A549 (cell line): ENCODE results near the gene MSMB. TPM values are rescaled to one million over a fixed set of nuclear protein-coding genes. Genes with fewer than 3 reads are reported as not detected.
"Not testable (repeated sequence)": the region's sequence is repeated elsewhere in the genome, so short reads cannot be mapped to it uniquely, and the experiment has no call there.

Source experiments
- ATAC-seq, 2 experiments: fragments of 200-7000 bp in 1 of 2; fragments of >200 bp in 1 of 2; cut with Nextera tagmentation in 1 of 2; cut with Tn5 transposase in 1 of 2; 3 replicates each; pipeline versions ENCODE4 v1.8.0 to v1.9.1; 2018 to 2020; ENCODE audit warnings: mild to moderate bottlenecking in 1 of 2, moderate library complexity in 1 of 2
- CTCF ChIA-PET: fragments of 300-600 bp; sonication (Branson Sonifier 250); formaldehyde crosslinking; extraction: SDS; loops from one replicate; lab custom pipeline; 2021; ENCODE audit warnings: antibody characterized with exemption, inconsistent platforms; lab: Yijun Ruan, JAX
- POLR2A ChIA-PET: fragments of 350-600 bp; formaldehyde crosslinking; extraction: SDS; loops from one replicate; lab custom pipeline; 2021; ENCODE audit warnings: antibody characterized with exemption, inconsistent platforms; lab: Yijun Ruan, JAX
- DNase-seq, 2 experiments: peaks; one replicate each; pipeline versions ENCODE4 v3.0.0 to v3.0.0-alpha.2; 2011 to 2016; ENCODE audit warnings: low read depth in 1 of 2, low spot score in 1 of 2
- FAIRE-seq: peaks from 2 replicates; lab custom pipeline; 2011; peaks lifted over from hg19 to GRCh38; lab: Jason Lieb, UNC
- H3K27ac ChIP-seq, 2 experiments: fragments of >200 bp; sonication (Bioruptor Twin); formaldehyde crosslinking; 3 replicates each; pipeline ENCODE4 v1.5.1; 2016 to 2017
- H3K4me1 ChIP-seq: fragments of >200 bp; sonication (Bioruptor Twin); formaldehyde crosslinking; 3 replicates; pipeline ENCODE4 v1.6.1; 2016
- H3K4me2 ChIP-seq: fragments of >200 bp; sonication (Bioruptor Twin); formaldehyde crosslinking; 3 replicates; pipeline ENCODE4 v1.6.1; 2016
- H3K4me3 ChIP-seq: fragments of >200 bp; sonication (Bioruptor Twin); formaldehyde crosslinking; 3 replicates; pipeline ENCODE4 v1.5.1; 2016
- H3K9me3 ChIP-seq: fragments of >200 bp; sonication (Bioruptor Twin); formaldehyde crosslinking; 3 replicates; pipeline ENCODE4 v1.6.1; 2016
- CBX2 ChIP-seq: fragments of 200-600 bp; sonication (generic); IDR thresholded peaks from 2 replicates; pipeline ENCODE4 v1.6.1; 2016; ENCODE audit warnings: low read depth, mild to moderate bottlenecking, borderline replicate concordance
- ESRRA ChIP-seq: fragments of 150-350 bp; IDR thresholded peaks from 2 replicates; pipeline ENCODE4 v1.6.1; 2014; ENCODE audit warnings: mild to moderate bottlenecking, low read length, borderline replicate concordance
- FOXS1 ChIP-seq: fragments of 250-450 bp; sonication (Bioruptor Pico); IDR thresholded peaks from 2 replicates; pipeline ENCODE4 v1.5.0; 2020; ENCODE audit warnings: mild to moderate bottlenecking, moderate library complexity
- HEYL ChIP-seq: fragments of 250-450 bp; sonication (Bioruptor Pico); IDR thresholded peaks from 2 replicates; pipeline ENCODE4 v1.8.0; 2021; ENCODE audit warnings: mild to moderate bottlenecking, moderate library complexity
- HOXB13 ChIP-seq: fragments of 250-450 bp; sonication (Bioruptor Pico); IDR thresholded peaks from 2 replicates; pipeline ENCODE4 v1.5.0; 2020; ENCODE audit warnings: low read depth, mild to moderate bottlenecking, moderate library complexity
- JUN ChIP-seq, 2 experiments: fragments of >200 bp; sonication (Bioruptor Twin); formaldehyde crosslinking; IDR thresholded peaks; 2 replicates in 1 of 2; 3 replicates in 1 of 2; pipeline ENCODE4 v1.6.1; 2016 to 2017
- JUNB ChIP-seq: fragments of >200 bp; sonication (Bioruptor Twin); formaldehyde crosslinking; IDR thresholded peaks from 2 replicates; pipeline ENCODE4 v1.6.1; 2016
- MAZ ChIP-seq: fragments of 150-350 bp; IDR thresholded peaks from 2 replicates; pipeline ENCODE4 v1.6.1; 2014; ENCODE audit warnings: antibody characterized with exemption, low read depth, low read length, borderline replicate concordance
- MYC ChIP-seq: IDR thresholded peaks from 2 replicates; pipeline ENCODE4 v1.6.1; 2012; ENCODE audit warnings: mild to moderate bottlenecking, inconsistent platforms, low read length, improper control_type of control experiment, borderline replicate concordance
- PHF8 ChIP-seq: fragments of 200-600 bp; sonication (generic); IDR thresholded peaks from 2 replicates; pipeline ENCODE4 v1.6.1; 2016; ENCODE audit warnings: low read depth, mild to moderate bottlenecking, antibody characterized with exemption, moderate library complexity, borderline replicate concordance
- POLR2A ChIP-seq: IDR thresholded peaks from 2 replicates; pipeline ENCODE4 v1.6.1; 2012; ENCODE audit warnings: mild to moderate bottlenecking, low read length
- RAD21 ChIP-seq, 2 experiments: fragments of >200 bp in 1 of 2; sonication (Bioruptor Twin) in 1 of 2; formaldehyde crosslinking in 1 of 2; IDR thresholded peaks in 1 of 2; conservative IDR thresholded peaks in 1 of 2; 2 replicates in 1 of 2; 3 replicates in 1 of 2; pipeline ENCODE4 v1.6.1; 2012 to 2018; ENCODE audit warnings: inconsistent platforms in 1 of 2
- RCOR1 ChIP-seq: fragments of 150-350 bp; IDR thresholded peaks from 2 replicates; pipeline ENCODE4 v1.6.1; 2014; ENCODE audit warnings: antibody characterized with exemption, low read length, low read depth
- RFX5 ChIP-seq: fragments of 450-650 bp; IDR thresholded peaks from 2 replicates; pipeline ENCODE4 v1.7.1; 2014; ENCODE audit warnings: antibody characterized with exemption, mild to moderate bottlenecking, moderate library complexity
- RNF2 ChIP-seq: fragments of 200-600 bp; sonication (generic); IDR thresholded peaks from 2 replicates; pipeline ENCODE4 v1.6.1; 2016; ENCODE audit warnings: low read depth, mild to moderate bottlenecking, antibody characterized with exemption, moderate library complexity, borderline replicate concordance
- TFCP2L1 ChIP-seq: fragments of 250-450 bp; sonication (Bioruptor Pico); IDR thresholded peaks from 2 replicates; pipeline ENCODE4 v1.5.0; 2021; ENCODE audit warnings: mild to moderate bottlenecking
- TP53 ChIP-seq: fragments of 250-450 bp; sonication (Bioruptor Pico); IDR thresholded peaks from 2 replicates; pipeline ENCODE4 v1.5.0; 2021; ENCODE audit warnings: mild to moderate bottlenecking, moderate library complexity
- ZFP36 ChIP-seq: fragments of 450-650 bp; IDR thresholded peaks from 2 replicates; pipeline ENCODE4 v1.6.1; 2014; ENCODE audit warnings: borderline replicate concordance; ENCODE audit not compliant: partially characterized antibody
- ZNF302 ChIP-seq: fragments of 250-450 bp; sonication (Bioruptor Pico); IDR thresholded peaks from 2 replicates; pipeline ENCODE4 v1.9.0; 2021; ENCODE audit warnings: inconsistent platforms, mild to moderate bottlenecking, moderate library complexity
- ZSCAN20 ChIP-seq: fragments of 250-450 bp; sonication (Bioruptor Pico); IDR thresholded peaks from 2 replicates; pipeline ENCODE4 v1.8.0; 2022; ENCODE audit warnings: mild to moderate bottlenecking, moderate library complexity
- WGBS: methylation state at CpG from one replicate; pipeline ENCODE4 v1.1.6; 2017; ENCODE audit errors: missing lambda C conversion rate; 5-methylcytosine and 5-hydroxymethylcytosine counted together
- polyA plus RNA-seq, 4 experiments: library from polyadenylated mRNA; depleted of rRNA in 3 of 4; stranded (reverse); fragments of >200 nt; fragmentation: RNase III in 1 of 4; extraction: RNeasy Plus Mini Kit Qiagen cat#74134 plus additional on column Dnase treatment in 1 of 4; gene quantifications; 2 replicates in 3 of 4; 3 replicates in 1 of 4; pipeline ENCODE4 v1.2.3, GENCODE V29; 2011 to 2017
- TF ChIP-seq, protein P1 (sequence below): fragments of 450-650 bp; IDR thresholded peaks from 2 replicates; pipeline ENCODE4 v1.6.1; 2014; ENCODE audit warnings: antibody characterized with exemption
- TF ChIP-seq, protein P2 (sequence below): fragments of 250-450 bp; sonication (Bioruptor Pico); IDR thresholded peaks from 2 replicates; pipeline ENCODE4 v1.5.0; 2020; ENCODE audit warnings: low read depth, mild to moderate bottlenecking, moderate library complexity
- TF ChIP-seq, protein P3 (sequence below): fragments of >200 bp; sonication (Bioruptor Twin); formaldehyde crosslinking; IDR thresholded peaks from 3 replicates; pipeline ENCODE4 v1.6.1; 2016
- TF ChIP-seq, protein P4 (sequence below): IDR thresholded peaks from 2 replicates; pipeline ENCODE4 v1.6.1; 2012; ENCODE audit warnings: low read depth, borderline replicate concordance
- TF ChIP-seq, protein P5 (sequence below): IDR thresholded peaks from 2 replicates; pipeline ENCODE4 v1.6.1; 2012

Gene MSMB
- polyA plus RNA-seq, 2 of the 4 experiments (the other 2 are of a cell fraction), result 0.26 TPM; not detected in 1

DNA sequence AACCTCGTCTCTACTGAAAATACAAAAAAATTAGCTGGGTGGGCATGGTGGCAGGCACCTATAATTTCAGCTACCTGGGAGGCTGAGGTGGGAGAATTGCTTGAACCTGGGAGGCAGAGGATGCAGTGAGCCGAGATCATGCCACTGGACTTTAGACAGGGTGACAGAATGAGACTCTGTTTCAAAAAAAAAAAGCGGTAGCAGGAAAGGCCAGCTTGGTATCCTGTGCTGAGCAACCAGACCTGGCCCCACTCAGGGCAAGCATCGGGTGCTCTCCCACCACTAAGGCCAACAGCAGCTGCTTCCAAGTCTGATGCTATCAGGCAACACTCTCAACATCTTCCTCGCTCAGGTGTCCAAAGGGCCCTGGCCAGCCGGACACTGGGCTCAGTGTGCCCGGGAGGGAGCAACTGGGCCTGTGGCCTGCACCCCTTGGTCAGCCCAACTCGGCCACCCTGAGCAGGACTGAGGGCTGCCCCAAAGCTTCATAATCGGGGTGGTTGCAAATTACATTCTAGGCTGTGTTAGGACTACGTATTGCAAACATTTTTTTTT, 44.3 kb upstream of the MSMB start:
- DNase-seq, result no peak
- CTCF ChIA-PET, result interaction anchor here (1.1 kb wide), 1 partner anchor 67 kb away, joined by 3 read pairs; no protein-coding TSS in a partner anchor
- H3K4me1 ChIP-seq, result no peaks in the 10 kb centered on the region
- H3K27ac ChIP-seq, result no peak overlapping the region
- no peak for ATAC-seq
- no peak overlapping the region for H3K4me2 ChIP-seq
- POLR2A ChIA-PET, result no interaction called here
- WGBS, result 70% methylated on average over 10 of the region's 10 CpGs
- no peak overlapping the region for H3K4me3 ChIP-seq
- no peaks in the 10 kb centered on the region for H3K9me3 ChIP-seq
- FAIRE-seq, result no peak
- no peak for TF ChIP-seq MYC
- TF ChIP-seq ZNF302 (CRISPR knock-in tag), result no peak
- TF ChIP-seq JUN (IDR thresholded peaks at IDR 0.05), result no peak
- TF ChIP-seq, protein P1, sequence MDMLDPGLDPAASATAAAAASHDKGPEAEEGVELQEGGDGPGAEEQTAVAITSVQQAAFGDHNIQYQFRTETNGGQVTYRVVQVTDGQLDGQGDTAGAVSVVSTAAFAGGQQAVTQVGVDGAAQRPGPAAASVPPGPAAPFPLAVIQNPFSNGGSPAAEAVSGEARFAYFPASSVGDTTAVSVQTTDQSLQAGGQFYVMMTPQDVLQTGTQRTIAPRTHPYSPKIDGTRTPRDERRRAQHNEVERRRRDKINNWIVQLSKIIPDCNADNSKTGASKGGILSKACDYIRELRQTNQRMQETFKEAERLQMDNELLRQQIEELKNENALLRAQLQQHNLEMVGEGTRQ, result no peak
- TF ChIP-seq RAD21 (conservative IDR thresholded peaks at IDR 0.05 in 1 of 2, IDR thresholded peaks at IDR 0.05 in 1 of 2), result no peak
- TF ChIP-seq HEYL, result no peak
- TF ChIP-seq ZFP36, result no peak
- TF ChIP-seq RNF2, result no peak
- TF ChIP-seq, protein P2, sequence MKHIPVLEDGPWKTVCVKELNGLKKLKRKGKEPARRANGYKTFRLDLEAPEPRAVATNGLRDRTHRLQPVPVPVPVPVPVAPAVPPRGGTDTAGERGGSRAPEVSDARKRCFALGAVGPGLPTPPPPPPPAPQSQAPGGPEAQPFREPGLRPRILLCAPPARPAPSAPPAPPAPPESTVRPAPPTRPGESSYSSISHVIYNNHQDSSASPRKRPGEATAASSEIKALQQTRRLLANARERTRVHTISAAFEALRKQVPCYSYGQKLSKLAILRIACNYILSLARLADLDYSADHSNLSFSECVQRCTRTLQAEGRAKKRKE (CRISPR knock-in tag), result no peak
- TF ChIP-seq, protein P3, sequence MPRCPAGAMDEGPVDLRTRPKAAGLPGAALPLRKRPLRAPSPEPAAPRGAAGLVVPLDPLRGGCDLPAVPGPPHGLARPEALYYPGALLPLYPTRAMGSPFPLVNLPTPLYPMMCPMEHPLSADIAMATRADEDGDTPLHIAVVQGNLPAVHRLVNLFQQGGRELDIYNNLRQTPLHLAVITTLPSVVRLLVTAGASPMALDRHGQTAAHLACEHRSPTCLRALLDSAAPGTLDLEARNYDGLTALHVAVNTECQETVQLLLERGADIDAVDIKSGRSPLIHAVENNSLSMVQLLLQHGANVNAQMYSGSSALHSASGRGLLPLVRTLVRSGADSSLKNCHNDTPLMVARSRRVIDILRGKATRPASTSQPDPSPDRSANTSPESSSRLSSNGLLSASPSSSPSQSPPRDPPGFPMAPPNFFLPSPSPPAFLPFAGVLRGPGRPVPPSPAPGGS, result no peak
- no peak for TF ChIP-seq FOXS1 (CRISPR knock-in tag)
- TF ChIP-seq MAZ, result no peak
- TF ChIP-seq, protein P4, sequence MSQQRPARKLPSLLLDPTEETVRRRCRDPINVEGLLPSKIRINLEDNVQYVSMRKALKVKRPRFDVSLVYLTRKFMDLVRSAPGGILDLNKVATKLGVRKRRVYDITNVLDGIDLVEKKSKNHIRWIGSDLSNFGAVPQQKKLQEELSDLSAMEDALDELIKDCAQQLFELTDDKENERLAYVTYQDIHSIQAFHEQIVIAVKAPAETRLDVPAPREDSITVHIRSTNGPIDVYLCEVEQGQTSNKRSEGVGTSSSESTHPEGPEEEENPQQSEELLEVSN, result no peak
- no peak for TF ChIP-seq RFX5
- TF ChIP-seq TP53 (CRISPR knock-in tag), result no peak
- TF ChIP-seq HOXB13 (CRISPR knock-in tag), result no peak
- TF ChIP-seq CBX2, result no peak

DNA sequence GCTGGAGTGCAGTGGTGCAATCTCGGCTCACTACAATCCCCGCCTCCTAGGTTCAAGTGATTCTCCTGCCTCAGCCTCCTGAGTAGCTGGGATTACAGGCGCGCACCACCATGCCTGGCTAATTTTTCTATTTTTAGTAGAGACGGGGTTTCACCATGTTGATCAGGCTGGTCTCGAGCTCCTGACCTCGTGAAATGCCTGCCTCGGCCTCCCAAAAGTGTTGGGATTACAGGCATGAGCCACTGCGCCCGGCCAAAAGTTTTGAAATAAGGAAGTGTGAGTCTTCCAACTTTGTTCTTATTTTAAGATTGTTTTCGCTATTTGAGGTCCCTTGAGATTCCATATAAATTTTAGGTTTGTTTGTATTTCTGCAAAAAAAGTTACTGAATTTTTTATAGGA, 41.3 kb upstream of the MSMB start:
- DNase-seq, H3K4me2 ChIP-seq, POLR2A ChIA-PET, FAIRE-seq, CTCF ChIA-PET, ATAC-seq, H3K9me3 ChIP-seq, H3K4me1 ChIP-seq, H3K27ac ChIP-seq, H3K4me3 ChIP-seq: not testable (repeated sequence)
- 58% methylated on average over 11 of the region's 11 CpGs for WGBS

DNA sequence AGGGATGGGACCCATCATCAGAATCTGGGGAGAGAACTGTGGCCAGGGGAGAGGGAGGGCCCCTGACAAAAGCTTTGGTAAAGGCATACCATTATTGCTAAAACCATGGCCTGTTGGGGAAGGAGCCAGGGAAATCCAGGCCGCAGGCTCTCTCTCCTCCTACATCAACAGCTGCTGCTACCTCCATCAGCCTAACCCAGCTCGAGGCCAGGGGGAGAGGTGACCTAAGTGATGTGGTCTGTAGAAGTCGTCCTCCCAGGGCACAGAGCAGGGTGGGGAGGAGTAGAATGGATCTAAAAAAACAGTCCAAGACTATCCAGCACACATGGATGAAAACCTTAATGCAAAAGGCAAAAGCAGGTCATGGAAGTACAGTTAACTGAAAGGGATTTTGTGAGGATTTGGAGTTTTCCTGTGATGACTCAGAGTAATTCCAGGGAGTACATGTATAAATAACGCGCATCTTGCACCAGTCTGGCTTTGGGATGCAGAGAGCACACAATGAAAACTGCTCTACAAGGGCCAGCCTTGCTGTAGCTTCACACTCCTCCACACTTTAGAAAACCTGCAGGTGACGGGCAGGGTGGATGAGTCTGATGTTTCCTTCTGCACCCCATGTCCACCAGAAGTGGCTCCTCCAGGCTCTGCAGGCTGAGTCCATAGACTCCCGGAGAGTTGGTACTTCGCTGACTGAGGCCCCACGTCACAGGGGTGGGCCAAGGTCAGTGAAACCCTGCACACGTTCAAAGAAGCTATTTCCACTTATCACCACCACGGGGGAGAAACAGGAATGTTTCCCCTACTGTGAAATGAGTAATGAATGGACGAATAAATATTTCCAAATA, 38.5 kb upstream of the MSMB start:
- ChIA-PET POLR2A (no interaction called here), CTCF (no interaction called here)
- H3K4me3 ChIP-seq, result no peak overlapping the region
- FAIRE-seq, result no peak
- DNase-seq, result no peak
- peak in 1 of 2 experiments; percentile 34; a peak in 1 of 6 replicates for ATAC-seq
- no peak overlapping the region for H3K4me2 ChIP-seq
- 56% methylated on average over 12 of the region's 12 CpGs for WGBS
- TF ChIP-seq TFCP2L1 (CRISPR knock-in tag), result no peak
- no peak for TF ChIP-seq CBX2
- no peak for TF ChIP-seq JUN (IDR thresholded peaks at IDR 0.05)
- no peak for TF ChIP-seq RCOR1
- TF ChIP-seq, protein P5, sequence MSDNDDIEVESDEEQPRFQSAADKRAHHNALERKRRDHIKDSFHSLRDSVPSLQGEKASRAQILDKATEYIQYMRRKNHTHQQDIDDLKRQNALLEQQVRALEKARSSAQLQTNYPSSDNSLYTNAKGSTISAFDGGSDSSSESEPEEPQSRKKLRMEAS, result no peak
- TF ChIP-seq PHF8, result no peak
- no peak for TF ChIP-seq POLR2A
- TF ChIP-seq ZSCAN20 (CRISPR knock-in tag), result no peak
- TF ChIP-seq JUNB, result no peak
- no peak for TF ChIP-seq ESRRA
- no peak for TF ChIP-seq ZFP36
- no peak for TF ChIP-seq RAD21 (conservative IDR thresholded peaks at IDR 0.05 in 1 of 2, IDR thresholded peaks at IDR 0.05 in 1 of 2)
- no peak overlapping the region for H3K27ac ChIP-seq
- no peaks in the 10 kb centered on the region for H3K9me3 ChIP-seq
- H3K4me1 ChIP-seq, result no peaks in the 10 kb centered on the region
